CD4-positive, alpha-beta T cell (primary cell): ENCODE results near the gene GOPC. TPM values are rescaled to one million over a fixed set of nuclear protein-coding genes. Genes with fewer than 3 reads are reported as not detected.

ENCODE experiments used
- ATAC-seq: fragments of 200-7000 bp; cut with Tn5 transposase; one replicate; pipeline ENCODE4 v1.10.0; 2022; ENCODE audit warnings: mild to moderate bottlenecking; ENCODE audit not compliant: poor library complexity
- CTCF ChIA-PET: fragments of 350-600 bp; sonication (Branson Sonifier 250); formaldehyde crosslinking; loops from one replicate; lab custom pipeline; 2021; ENCODE audit warnings: antibody characterized with exemption, inconsistent platforms; lab: Charles Lee
- POLR2A ChIA-PET: fragments of 350-600 bp; sonication (Branson Sonifier 250); formaldehyde crosslinking; loops from one replicate; lab custom pipeline; 2021; ENCODE audit warnings: antibody characterized with exemption, inconsistent platforms; lab: Charles Lee
- DNase-seq, 14 experiments: peaks; one replicate each; pipeline ENCODE4 v3.0.0-alpha.2; 2013 to 2020; ENCODE audit warnings: mixed read lengths in 2 of 14
- H3K27ac ChIP-seq, 2 donors: one replicate each; pipeline versions ENCODE4 v1.5.1 to v1.7.0; 2013; ENCODE audit warnings: low read length in 2 of 2, low read depth in 1 of 2, mild to moderate bottlenecking in 1 of 2
- H3K27me3 ChIP-seq, 2 experiments: 1 replicate in 1 of 2; 2 replicates in 1 of 2; pipeline versions ENCODE4 v1.6.1 to v1.7.0; 2013; ENCODE audit warnings: low read length in 2 of 2, control low read depth in 1 of 2, mild to moderate bottlenecking in 1 of 2, moderate library complexity in 1 of 2; ENCODE audit not compliant: insufficient read depth in 2 of 2, control insufficient read depth in 1 of 2
- H3K36me3 ChIP-seq: one replicate; pipeline ENCODE4 v1.6.1; 2013; ENCODE audit warnings: low read length, control low read depth; ENCODE audit not compliant: insufficient read depth
- H3K4me1 ChIP-seq: one replicate; pipeline ENCODE4 v1.6.1; 2013; ENCODE audit warnings: low read length, control low read depth; ENCODE audit not compliant: insufficient read depth
- H3K4me3 ChIP-seq: one replicate; pipeline ENCODE4 v1.5.1; 2013; ENCODE audit warnings: mild to moderate bottlenecking, low read length, moderate library complexity
- H3K9me3 ChIP-seq, 2 experiments: 1 replicate in 1 of 2; 2 replicates in 1 of 2; pipeline versions ENCODE4 v1.6.1 to v1.7.0; 2013; ENCODE audit warnings: low read length in 2 of 2, mild to moderate bottlenecking in 2 of 2, control low read depth in 1 of 2, moderate library complexity in 1 of 2; ENCODE audit not compliant: control insufficient read depth in 1 of 2, insufficient read depth in 1 of 2
- H3K27ac Mint-ChIP-seq: one replicate; pipeline ENCODE4 v1.8.0; 2020; ENCODE audit warnings: mixed read lengths
- H3K27me3 Mint-ChIP-seq: one replicate; pipeline ENCODE4 v1.8.0; 2021; ENCODE audit warnings: mixed read lengths
- H3K36me3 Mint-ChIP-seq: one replicate; pipeline ENCODE4 v1.8.0; 2021; ENCODE audit warnings: low read depth, mixed read lengths
- H3K4me1 Mint-ChIP-seq: one replicate; pipeline ENCODE4 v1.8.0; 2021; ENCODE audit warnings: low read depth, mixed read lengths
- H3K4me3 Mint-ChIP-seq: one replicate; pipeline ENCODE4 v1.8.0; 2020; ENCODE audit warnings: mild to moderate bottlenecking, mixed read lengths
- H3K9me3 Mint-ChIP-seq: one replicate; pipeline ENCODE4 v1.8.0; 2020; ENCODE audit warnings: mixed read lengths
- CTCF ChIP-seq: fragments of 200-600 bp; IDR thresholded peaks from one replicate; pipeline ENCODE4 v1.8.0; 2022; ENCODE audit warnings: antibody characterized with exemption, mild to moderate bottlenecking
- intact Hi-C, 2 experiments: fragments of 100-400 bp; cut with DNase I in 1 of 2; cut with micrococcal nuclease in 1 of 2; formaldehyde crosslinking; loops; one replicate each; pipeline versions ENCODE4 v1.15.1 to v1.9.0; 2023 to 2025; cut with DNase I, micrococcal nuclease
- total RNA-seq, 174 experiments: library from RNA in 2 of 174; stranded (reverse) in 2 of 174; gene quantifications; one replicate each; pipeline ENCODE4 v1.2.3 and lab custom pipeline; 2021 to 2026

GOPC gene
- total RNA-seq, 2 experiments from 2014 or later, result 9.7 to 10.8 TPM

GRCh38 chr6:117616391-117617209 is 14.3 kb upstream of the GOPC start:
- Mint-ChIP-seq H3K36me3 (no peaks in the 10 kb centered on the region), H3K4me1 (peaks cover 15% of the 10 kb centered on the region), H3K27ac (no peak overlapping the region), H3K9me3 (no peaks in the 10 kb centered on the region), H3K27me3 (peaks cover 16% of the 10 kb centered on the region), H3K4me3 (no peak overlapping the region)
- H3K9me3 ChIP-seq, result no peaks in the 10 kb centered on the region
- H3K27ac ChIP-seq, result no peak overlapping the region
- no peaks in the 10 kb centered on the region for H3K36me3 ChIP-seq
- intact Hi-C loops, result no loop called here
- no peak overlapping the region for H3K4me3 ChIP-seq
- CTCF ChIA-PET, result no interaction called here
- no peak for TF ChIP-seq CTCF
- peaks cover 13% of the 10 kb centered on the region for H3K4me1 ChIP-seq
- DNase-seq (peak in 7 of 14 experiments; percentile 8 to 89 (median 23)), ATAC-seq (peak; percentile 44)
- POLR2A ChIA-PET, result no interaction called here
- no peaks in the 10 kb centered on the region for H3K27me3 ChIP-seq

- no peak overlapping the region for H3K27ac ChIP-seq
- H3K4me1 Mint-ChIP-seq, result peaks cover 15% of the 10 kb centered on the region
- no peak for ATAC-seq
Measured at GRCh38 chr6:117615750-117616390, 13.6 kb upstream of the GOPC start.

More at GRCh38 chr6:117615750-117616390, 13.6 kb upstream of the GOPC start:
- no peak overlapping the region for H3K4me3 Mint-ChIP-seq
- H3K36me3 Mint-ChIP-seq, result no peaks in the 10 kb centered on the region
- Histone ChIP-seq H3K4me3 (no peak overlapping the region), H3K4me1 (peaks cover 13% of the 10 kb centered on the region), H3K9me3 (no peaks in the 10 kb centered on the region), H3K27me3 (no peaks in the 10 kb centered on the region), H3K36me3 (no peaks in the 10 kb centered on the region)
- intact Hi-C loops, result no loop called here
- ChIA-PET POLR2A (no interaction called here), CTCF (no interaction called here)
- H3K27me3 Mint-ChIP-seq, result peaks cover 16% of the 10 kb centered on the region
- H3K9me3 Mint-ChIP-seq, result no peaks in the 10 kb centered on the region
- no peak for TF ChIP-seq CTCF
- H3K27ac Mint-ChIP-seq, result no peak overlapping the region
- peak in 1 of 14 experiments; percentile 8 for DNase-seq
